Activated CD8-positive, alpha-beta T cell treated with anti-CD3 and anti-CD28 coated beads, Interleukin-2, amount 10 ng/mL, durations not matched to agents 7 days and 5 days (primary cell): ENCODE measurements around the gene DPEP3. TPM values are rescaled to one million over a fixed set of nuclear protein-coding genes. Genes with fewer than 3 reads are reported as not detected.
"Not testable (repeated sequence)": the region's sequence is repeated elsewhere in the genome, so short reads cannot be mapped to it uniquely, and the experiment has no call there.

Source experiments
- ATAC-seq: fragments of 150-1000 bp; cut with Tn5 transposase; one replicate; pipeline ENCODE4 v1.10.0; 2021; ENCODE audit warnings: moderate library complexity
- CTCF ChIA-PET: fragments of 350-600 bp; sonication (Branson Sonifier 250); formaldehyde crosslinking; loops from one replicate; lab custom pipeline; 2021; ENCODE audit warnings: antibody characterized with exemption; lab: Charles Lee
- POLR2A ChIA-PET: fragments of 350-600 bp; sonication (Branson Sonifier 250); formaldehyde crosslinking; loops from one replicate; lab custom pipeline; 2021; ENCODE audit warnings: antibody characterized with exemption; lab: Charles Lee
- DNase-seq: peaks from one replicate; pipeline ENCODE4 v3.0.0-alpha.2; 2020
- H3K27ac Mint-ChIP-seq: one replicate; pipeline ENCODE4 v1.8.0; 2021; ENCODE audit warnings: mild to moderate bottlenecking, mixed read lengths
- H3K27me3 Mint-ChIP-seq: one replicate; pipeline ENCODE4 v1.8.0; 2021; ENCODE audit warnings: low read depth, mixed read lengths
- H3K36me3 Mint-ChIP-seq: one replicate; pipeline ENCODE4 v1.8.0; 2021; ENCODE audit warnings: low read depth, mixed read lengths
- H3K4me1 Mint-ChIP-seq: one replicate; pipeline ENCODE4 v1.8.0; 2021; ENCODE audit warnings: low read depth, mixed read lengths
- H3K4me3 Mint-ChIP-seq: one replicate; pipeline ENCODE4 v1.8.0; 2021; ENCODE audit warnings: mild to moderate bottlenecking, mixed read lengths
- H3K9me3 Mint-ChIP-seq: one replicate; pipeline ENCODE4 v1.8.0; 2022; ENCODE audit warnings: mixed read lengths; ENCODE audit not compliant: insufficient read depth
- total RNA-seq, 2 experiments: library from RNA; stranded (reverse); gene quantifications; one replicate each; pipeline ENCODE4 v1.2.3, GENCODE V29; 2021

The DPEP3 gene
- total RNA-seq, 2 experiments from 2014 or later: not detected

- ATAC-seq (peak; percentile 91), DNase-seq (peak; percentile 56)
- ChIA-PET POLR2A (interaction anchor here (0.6 to 2.5 kb wide), 6 partner anchors 10 to 70 kb away, joined by 3 to 14 read pairs (median 4); partner anchors contain the start of genes DDX28, DPEP2NB, DUS2 and PSMB10), CTCF (interaction anchor here (0.8 to 3.8 kb wide), 5 partner anchors 12 to 35 kb away, joined by 3 to 15 read pairs (median 6); partner anchors contain the start of genes DDX28 and DUS2)
- no peak overlapping the region for H3K4me3 Mint-ChIP-seq
- no peaks in the 10 kb centered on the region for H3K27me3 Mint-ChIP-seq
- H3K27ac Mint-ChIP-seq: peak overlapping the region; percentile 90
- H3K9me3 Mint-ChIP-seq: no peaks in the 10 kb centered on the region
- no peaks in the 10 kb centered on the region for H3K36me3 Mint-ChIP-seq
- H3K4me1 Mint-ChIP-seq: peaks cover 20% of the 10 kb centered on the region
These were observed 25.5 kb upstream of the DPEP3 start for GRCh38 chr16:68005786-68006286.

GRCh38 chr16:68005211-68005610 lies 24.9 kb upstream of the DPEP3 start:
- Mint-ChIP-seq H3K36me3 (no peaks in the 10 kb centered on the region), H3K27me3 (no peaks in the 10 kb centered on the region), H3K9me3 (no peaks in the 10 kb centered on the region), H3K27ac (peak overlapping the region; percentile 90), H3K4me1 (peaks cover 26% of the 10 kb centered on the region), H3K4me3 (no peak overlapping the region)
- DNase-seq (no peak), ATAC-seq (no peak)
- CTCF ChIA-PET: interaction anchor here (0.8 to 3.8 kb wide), 4 partner anchors 11 to 36 kb away, joined by 3 to 15 read pairs (median 8); partner anchors contain the start of genes DDX28 and DUS2
- POLR2A ChIA-PET: interaction anchor here (1.0 to 2.5 kb wide), 5 partner anchors 11 to 69 kb away, joined by 3 to 14 read pairs (median 5); partner anchors contain the start of genes DDX28, DPEP2NB, DUS2 and PSMB10

GRCh38 chr16:68003031-68003430 lies 22.7 kb upstream of the DPEP3 start:
- no peaks in the 10 kb centered on the region for H3K9me3 Mint-ChIP-seq
- H3K36me3 Mint-ChIP-seq: peaks cover 6% of the 10 kb centered on the region
- DNase-seq: no peak
- H3K4me1 Mint-ChIP-seq: peaks cover 43% of the 10 kb centered on the region
- CTCF ChIA-PET: interaction anchor here (1.1 to 1.8 kb wide), 6 partner anchors 9 to 61 kb away, joined by 3 to 9 read pairs (median 4); no protein-coding TSS in a partner anchor
- ATAC-seq: no peak
- no peaks in the 10 kb centered on the region for H3K27me3 Mint-ChIP-seq
- POLR2A ChIA-PET: interaction anchor here (0.6 to 1.8 kb wide), 4 partner anchors 9 to 20 kb away, joined by 3 to 7 read pairs (median 4); no protein-coding TSS in a partner anchor
- no peak overlapping the region for H3K4me3 Mint-ChIP-seq
- no peak overlapping the region for H3K27ac Mint-ChIP-seq

GRCh38 chr16:68000450-68000849 lies 20.2 kb upstream of the DPEP3 start:
- no peaks in the 10 kb centered on the region for H3K9me3 Mint-ChIP-seq
- peak overlapping the region; percentile 32 for H3K4me3 Mint-ChIP-seq
- POLR2A ChIA-PET: interaction anchor here (1.1 to 3.7 kb wide), 4 partner anchors 22 to 108 kb away, joined by 3 to 48 read pairs (median 4); partner anchors contain the start of genes DDX28, DUS2 and PSKH1
- H3K27ac Mint-ChIP-seq: peak overlapping the region; percentile 82
- peaks cover 44% of the 10 kb centered on the region for H3K4me1 Mint-ChIP-seq
- DNase-seq (no peak), ATAC-seq (no peak)
- CTCF ChIA-PET: interaction anchor here (1.4 to 3.0 kb wide), 2 partner anchors 22 to 40 kb away, joined by 11 to 16 read pairs; partner anchors contain the start of genes DDX28 and DUS2
- H3K27me3 Mint-ChIP-seq: no peaks in the 10 kb centered on the region
- peaks cover 10% of the 10 kb centered on the region for H3K36me3 Mint-ChIP-seq

- H3K36me3 Mint-ChIP-seq: peaks cover 10% of the 10 kb centered on the region
- ATAC-seq: peak; percentile 17
- no peak for DNase-seq
- ChIA-PET POLR2A (interaction anchor here (1.1 to 3.7 kb wide), 4 partner anchors 11 to 107 kb away, joined by 3 to 48 read pairs (median 4); partner anchors contain the start of genes DDX28, DUS2 and PSKH1), CTCF (interaction anchor here (1.4 to 3.0 kb wide), 2 partner anchors 23 to 41 kb away, joined by 11 to 16 read pairs; partner anchors contain the start of genes DDX28 and DUS2)
- no peaks in the 10 kb centered on the region for H3K9me3 Mint-ChIP-seq
- H3K27me3 Mint-ChIP-seq: no peaks in the 10 kb centered on the region
- peaks cover 45% of the 10 kb centered on the region for H3K4me1 Mint-ChIP-seq
- peak overlapping the region; percentile 82 for H3K27ac Mint-ChIP-seq
- H3K4me3 Mint-ChIP-seq: peak overlapping the region; percentile 60
These were observed 19.7 kb upstream of the DPEP3 start for GRCh38 chr16:67999985-68000384.

- H3K36me3 Mint-ChIP-seq, H3K9me3 Mint-ChIP-seq, H3K27me3 Mint-ChIP-seq: not testable (repeated sequence)
- ChIA-PET CTCF (interaction anchor here (0.8 to 3.0 kb wide), 9 partner anchors 10 to 64 kb away, joined by 3 to 16 read pairs (median 4); partner anchors contain the start of genes DDX28 and DUS2), POLR2A (interaction anchor here (0.7 to 3.7 kb wide), 17 partner anchors 9 to 193 kb away, joined by 3 to 48 read pairs (median 3); partner anchors contain the start of genes DDX28, DUS2, NFATC3 and PSKH1)
- peak within 1 kb of the TSS; percentile 82 for H3K27ac Mint-ChIP-seq
- ATAC-seq (peak; percentile 83), DNase-seq (peak; percentile 66)
- peak within 1 kb of the TSS; percentile 60 for H3K4me3 Mint-ChIP-seq
- H3K4me1 Mint-ChIP-seq: peaks cover 52% of the 10 kb centered on the region
These were observed 18.7 kb upstream of the DPEP3 start, which contains the start of gene DPEP2 for GRCh38 chr16:67998779-67999688. TSS of gene DPEP2 (minus strand) at chr16:67999484. CDS start at chr16:67993212, 6,272 bp downstream.

GRCh38 chr16:67998231-67998778 lies 18.0 kb upstream of the DPEP3 start:
- DNase-seq, H3K4me3 Mint-ChIP-seq, H3K9me3 Mint-ChIP-seq, ATAC-seq, H3K27me3 Mint-ChIP-seq, H3K36me3 Mint-ChIP-seq: not testable (repeated sequence)
- ChIA-PET CTCF (interaction anchor here (0.8 to 3.0 kb wide), 8 partner anchors 9 to 65 kb away, joined by 3 to 16 read pairs (median 4); partner anchors contain the start of genes DDX28 and DUS2), POLR2A (interaction anchor here (0.8 to 3.7 kb wide), 10 partner anchors 15 to 87 kb away, joined by 3 to 48 read pairs (median 4); partner anchors contain the start of genes DDX28, DUS2, NFATC3 and PSMB10)
- peaks cover 58% of the 10 kb centered on the region for H3K4me1 Mint-ChIP-seq
- H3K27ac Mint-ChIP-seq: peak overlapping the region; percentile 82

GRCh38 chr16:67996666-67997065 lies 16.4 kb upstream of the DPEP3 start:
- no peaks in the 10 kb centered on the region for H3K27me3 Mint-ChIP-seq
- CTCF ChIA-PET: interaction anchor here (0.6 to 1.8 kb wide), 3 partner anchors 44 to 113 kb away, joined by 3 to 5 read pairs (median 5); no protein-coding TSS in a partner anchor
- H3K9me3 Mint-ChIP-seq: no peaks in the 10 kb centered on the region
- no peak overlapping the region for H3K4me3 Mint-ChIP-seq
- POLR2A ChIA-PET: interaction anchor here (1.3 kb wide), 1 partner anchor 27 kb away, joined by 4 read pairs; the partner anchor contains the start of genes DDX28 and DUS2
- peaks cover 10% of the 10 kb centered on the region for H3K36me3 Mint-ChIP-seq
- DNase-seq: no peak
- ATAC-seq: no peak
- H3K27ac Mint-ChIP-seq: no peak overlapping the region
- H3K4me1 Mint-ChIP-seq: peaks cover 68% of the 10 kb centered on the region

- H3K27me3 Mint-ChIP-seq: no peaks in the 10 kb centered on the region
These were observed 15.1 kb upstream of the DPEP3 start for GRCh38 chr16:67995423-67995822.

GRCh38 chr16:67994040-67994408 lies 13.7 kb upstream of the DPEP3 start:
- peak overlapping the region; percentile 97 for H3K27ac Mint-ChIP-seq
- ChIA-PET POLR2A (interaction anchor here (0.7 to 1.9 kb wide), 5 partner anchors 10 to 91 kb away, joined by 3 to 5 read pairs (median 4); partner anchors contain the start of genes DDX28, DUS2 and NFATC3), CTCF (interaction anchor here (0.7 to 2.2 kb wide), 16 partner anchors 9 to 234 kb away, joined by 3 to 30 read pairs (median 4); partner anchors contain the start of genes DDX28, DPEP2NB and DUS2)
- ATAC-seq (peak; percentile 40), DNase-seq (peak; percentile 48)
- peaks cover 47% of the 10 kb centered on the region for H3K4me1 Mint-ChIP-seq
- not testable (repeated sequence) for H3K9me3 Mint-ChIP-seq, H3K36me3 Mint-ChIP-seq, H3K27me3 Mint-ChIP-seq
- H3K4me3 Mint-ChIP-seq: peak overlapping the region; percentile 78

More at GRCh38 chr16:67995423-67995822, 15.1 kb upstream of the DPEP3 start:
- peaks cover 61% of the 10 kb centered on the region for H3K4me1 Mint-ChIP-seq
- no peak overlapping the region for H3K4me3 Mint-ChIP-seq
- H3K36me3 Mint-ChIP-seq: peaks cover 10% of the 10 kb centered on the region
- DNase-seq (no peak), ATAC-seq (no peak)
- H3K27ac Mint-ChIP-seq: peak overlapping the region; percentile 81
- no peaks in the 10 kb centered on the region for H3K9me3 Mint-ChIP-seq
- ChIA-PET POLR2A (interaction anchor here (0.8 to 1.3 kb wide), 3 partner anchors 28 to 49 kb away, joined by 3 to 4 read pairs (median 3); partner anchors contain the start of genes DDX28 and DUS2), CTCF (interaction anchor here (1.8 to 2.2 kb wide), 3 partner anchors 11 to 69 kb away, joined by 5 to 30 read pairs (median 14); no protein-coding TSS in a partner anchor)
